SK-N-MC (cell line): Measurements from ENCODE around the gene PROSER1.
"Not testable (repeated sequence)": the region's sequence is repeated elsewhere in the genome, so short reads cannot be mapped to it uniquely, and the experiment has no call there.

Experiments used
- DNase-seq: peaks from one replicate; pipeline ENCODE4 v3.0.0-alpha.2; 2011; ENCODE audit warnings: low read depth, low spot score
- H3K27ac ChIP-seq: fragments of 200-600 bp; sonication (generic); 2 replicates; pipeline ENCODE4 v1.5.1; 2016; ENCODE audit warnings: mixed run types
- H3K36me3 ChIP-seq: fragments of 200-600 bp; sonication (generic); 2 replicates; pipeline ENCODE4 v1.6.1; 2017; ENCODE audit warnings: antibody characterized with exemption, low read length, mixed read lengths; ENCODE audit not compliant: insufficient read depth
- H3K4me3 ChIP-seq: fragments of 200-600 bp; sonication (generic); 2 replicates; pipeline ENCODE4 v1.5.1; 2016
- H3K9ac ChIP-seq: fragments of 200-600 bp; sonication (generic); 2 replicates; pipeline ENCODE4 v1.8.0; 2017; ENCODE audit warnings: mixed run types, mixed read lengths; ENCODE audit not compliant: insufficient read length
- H3K9me3 ChIP-seq: fragments of 200-600 bp; sonication (generic); 2 replicates; pipeline ENCODE4 v1.6.1; 2017; ENCODE audit warnings: low read depth, mild to moderate bottlenecking, antibody characterized with exemption, low read length, moderate library complexity, mixed read lengths
- EZH2 ChIP-seq: fragments of 200-600 bp; sonication (generic); IDR thresholded peaks from one replicate; pipeline ENCODE4 v1.6.1; 2017; ENCODE audit warnings: antibody characterized with exemption
- FOXP2 ChIP-seq: optimal IDR thresholded peaks from 2 replicates; pipeline ENCODE3; 2011; ENCODE audit warnings: mild to moderate bottlenecking, moderate library complexity; ENCODE audit not compliant: insufficient read depth; ENCODE audit errors: extremely low read length, control extremely low read depth
- POLR2AphosphoS5 ChIP-seq: IDR thresholded peaks from 2 replicates; pipeline ENCODE4 v1.6.1; 2012; ENCODE audit warnings: mild to moderate bottlenecking, low read depth, low read length, borderline replicate concordance

PROSER1 gene

GRCh38 chr13:39020853-39021462 is 16.9 kb downstream of the PROSER1 start:
- Histone ChIP-seq H3K36me3 (peaks cover 78% of the 10 kb centered on the region), H3K4me3 (no peak overlapping the region), H3K27ac (no peak overlapping the region), H3K9me3 (no peaks in the 10 kb centered on the region), H3K9ac (no peak overlapping the region)
- TF ChIP-seq FOXP2 (no peak), EZH2 (no peak)
- DNase-seq, result no peak

- Histone ChIP-seq H3K4me3 (no peak overlapping the region), H3K9me3 (no peaks in the 10 kb centered on the region), H3K27ac (no peak overlapping the region), H3K9ac (no peak overlapping the region), H3K36me3 (peaks cover 79% of the 10 kb centered on the region)
- DNase-seq, result no peak
- TF ChIP-seq FOXP2, result no peak
- no peak for TF ChIP-seq EZH2
- no peak for TF ChIP-seq POLR2AphosphoS5
Measured at GRCh38 chr13:39016787-39017186, 21.1 kb downstream of the PROSER1 start.

GRCh38 chr13:39016087-39016486 is 21.8 kb downstream of the PROSER1 start:
- Histone ChIP-seq H3K9ac (no peak overlapping the region), H3K9me3 (no peaks in the 10 kb centered on the region), H3K36me3 (peaks cover 79% of the 10 kb centered on the region), H3K27ac (no peak overlapping the region), H3K4me3 (no peak overlapping the region)
- DNase-seq, result no peak
- no peak for TF ChIP-seq POLR2AphosphoS5
- TF ChIP-seq EZH2, result no peak
- TF ChIP-seq FOXP2, result no peak

GRCh38 chr13:39013462-39013861 is 24.4 kb downstream of the PROSER1 start:
- DNase-seq, result no peak
- Histone ChIP-seq H3K36me3 (peaks cover 96% of the 10 kb centered on the region), H3K4me3 (no peak overlapping the region), H3K27ac (no peak overlapping the region), H3K9ac (no peak overlapping the region), H3K9me3 (no peaks in the 10 kb centered on the region)
- TF ChIP-seq FOXP2 (no peak), POLR2AphosphoS5 (no peak), EZH2 (no peak)

GRCh38 chr13:39012608-39013007 is 25.3 kb downstream of the PROSER1 start:
- Histone ChIP-seq H3K4me3 (no peak overlapping the region), H3K36me3 (peaks cover 98% of the 10 kb centered on the region), H3K9me3 (no peaks in the 10 kb centered on the region), H3K9ac (no peak overlapping the region), H3K27ac (no peak overlapping the region)
- DNase-seq, result no peak
- TF ChIP-seq FOXP2, result no peak
- TF ChIP-seq EZH2, result no peak
- TF ChIP-seq POLR2AphosphoS5, result no peak

GRCh38 chr13:39006371-39007111 is 31.3 kb downstream of the PROSER1 start:
- not testable (repeated sequence) for DNase-seq, H3K9ac ChIP-seq, H3K4me3 ChIP-seq, H3K9me3 ChIP-seq, H3K27ac ChIP-seq
- H3K36me3 ChIP-seq, result peaks cover 44% of the 10 kb centered on the region

GRCh38 chr13:38998739-38999138 is 39.1 kb downstream of the PROSER1 start:
- Histone ChIP-seq H3K9ac (no peak overlapping the region), H3K4me3 (no peak overlapping the region), H3K36me3 (no peaks in the 10 kb centered on the region), H3K9me3 (no peaks in the 10 kb centered on the region), H3K27ac (no peak overlapping the region)
- no peak for DNase-seq
- TF ChIP-seq POLR2AphosphoS5 (no peak), EZH2 (no peak), FOXP2 (no peak)

- TF ChIP-seq POLR2AphosphoS5 (no peak), EZH2 (no peak), FOXP2 (no peak)
- DNase-seq, result no peak
Measured at GRCh38 chr13:38993381-38993780, 44.5 kb downstream of the PROSER1 start.

GRCh38 chr13:38990693-38991092 is 47.2 kb downstream of the PROSER1 start, which contains the start of gene STOML3:
Gene STOML3, minus strand, starts transcription at chr13:38990831. Its CDS starts 110 bp downstream, at chr13:38990721.
- H3K9ac ChIP-seq, result no peak within 1 kb of the TSS
- H3K27ac ChIP-seq, result no peak within 1 kb of the TSS
- H3K36me3 ChIP-seq, result no peaks in the 10 kb centered on the region
- no peak for DNase-seq
- no peak within 1 kb of the TSS for H3K4me3 ChIP-seq
- TF ChIP-seq EZH2 (no peak), POLR2AphosphoS5 (no peak), FOXP2 (no peak)
- H3K9me3 ChIP-seq, result no peaks in the 10 kb centered on the region

More at GRCh38 chr13:38993381-38993780, 44.5 kb downstream of the PROSER1 start:
- no peaks in the 10 kb centered on the region for H3K36me3 ChIP-seq
- H3K9me3 ChIP-seq, result no peaks in the 10 kb centered on the region
- no peak overlapping the region for H3K4me3 ChIP-seq
- H3K9ac ChIP-seq, result no peak overlapping the region
- no peak overlapping the region for H3K27ac ChIP-seq
